Measurements from ENCODE around the gene TCTN2. TPM values are rescaled to one million over a fixed set of nuclear protein-coding genes. Genes with fewer than 3 reads are reported as not detected.

Gene TCTN2
- polyA plus RNA-seq, 1 experiment = 8.1 TPM

GRCh38 chr12:123732251-123732650 is 61.3 kb downstream of the TCTN2 start:
- DNase-seq (ENCODE audit: low read depth) = no peak
- H3K4me3 ChIP-seq (ENCODE audit: low read depth, low read length) = no peak overlapping the region
- no peaks in the 10 kb centered on the region for H3K27me3 ChIP-seq (ENCODE audit: control insufficient read depth, insufficient read depth, low read length)
- peaks cover 20% of the 10 kb centered on the region for H3K36me3 ChIP-seq (ENCODE audit: control insufficient read depth, insufficient read depth, low read length)
- ChIA-PET CTCF (no interaction called here), POLR2A (no interaction called here)
- TF ChIP-seq CTCF (IDR thresholded peaks at IDR 0.05; ENCODE audit: insufficient read depth, low read depth, low read length) = no peak

DNA sequence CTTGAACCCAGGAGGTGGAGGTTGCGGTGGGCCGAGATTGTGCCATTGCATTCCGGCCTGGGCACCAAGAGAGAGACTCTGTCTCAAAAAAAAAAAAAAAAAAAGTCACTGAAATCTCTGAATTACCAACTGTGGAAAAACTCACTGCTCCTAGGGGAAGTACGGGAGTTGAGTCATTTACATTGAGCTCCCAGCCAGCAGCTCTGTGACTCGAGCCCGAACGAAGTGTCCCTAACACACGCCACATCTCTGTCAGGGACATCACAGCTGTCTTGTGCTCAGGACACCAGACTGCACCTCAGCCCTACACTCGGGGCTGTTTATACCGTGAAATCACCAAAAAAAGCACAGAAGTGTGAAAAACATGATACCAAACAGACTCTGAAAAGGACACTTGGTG is 62.3 kb downstream of the TCTN2 start:
- Histone ChIP-seq H3K36me3 (ENCODE audit: control insufficient read depth, insufficient read depth, low read length) (peaks cover 18% of the 10 kb centered on the region), H3K27me3 (ENCODE audit: control insufficient read depth, insufficient read depth, low read length) (no peaks in the 10 kb centered on the region), H3K4me3 (ENCODE audit: low read depth, low read length) (no peak overlapping the region)
- ChIA-PET CTCF (interaction anchor here (0.6 kb wide), 1 partner anchor 21 kb away, joined by 3 read pairs; the partner anchor contains the start of gene ATP6V0A2), POLR2A (no interaction called here)
- no peak for DNase-seq (ENCODE audit: low read depth)
- no peak for TF ChIP-seq CTCF (IDR thresholded peaks at IDR 0.05; ENCODE audit: insufficient read depth, low read depth, low read length)

DNA sequence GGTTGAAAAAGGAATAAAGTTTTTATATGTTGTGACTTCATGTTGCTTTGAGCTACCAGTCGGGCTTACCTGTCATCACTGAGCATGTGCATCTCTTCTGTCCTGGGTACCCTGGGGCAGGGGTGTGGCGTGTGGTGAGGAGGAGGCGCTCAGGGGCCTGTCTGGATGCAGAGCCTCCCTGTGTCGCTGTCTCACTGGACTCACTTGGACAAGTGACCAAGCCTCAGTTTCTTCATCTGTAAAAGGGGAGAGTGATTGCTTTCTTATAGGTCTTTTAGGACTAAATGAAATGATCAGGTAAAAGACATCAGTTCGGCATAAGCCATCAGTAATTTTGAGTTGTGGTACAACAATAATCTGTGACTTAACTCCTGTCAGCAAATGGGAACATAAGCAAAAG is 63.4 kb downstream of the TCTN2 start:
- CTCF ChIA-PET = no interaction called here

GRCh38 chr12:123741937-123742572 is 71.1 kb downstream of the TCTN2 start:
- Histone ChIP-seq H3K4me3 (ENCODE audit: low read depth, low read length) (no peak overlapping the region), H3K27me3 (ENCODE audit: control insufficient read depth, insufficient read depth, low read length) (no peaks in the 10 kb centered on the region), H3K36me3 (ENCODE audit: control insufficient read depth, insufficient read depth, low read length) (peaks cover 15% of the 10 kb centered on the region)
- no peak for TF ChIP-seq CTCF (IDR thresholded peaks at IDR 0.05; ENCODE audit: insufficient read depth, low read depth, low read length)
- no peak for DNase-seq (ENCODE audit: low read depth)
- ChIA-PET CTCF (no interaction called here), POLR2A (no interaction called here)

More for the DNA sequence above, 63.4 kb downstream of the TCTN2 start:
- POLR2A ChIA-PET = no interaction called here
- DNase-seq (ENCODE audit: low read depth) = no peak
- H3K36me3 ChIP-seq (ENCODE audit: control insufficient read depth, insufficient read depth, low read length) = peaks cover 18% of the 10 kb centered on the region
- no peak for TF ChIP-seq CTCF (IDR thresholded peaks at IDR 0.05; ENCODE audit: insufficient read depth, low read depth, low read length)
- H3K27me3 ChIP-seq (ENCODE audit: control insufficient read depth, insufficient read depth, low read length) = no peaks in the 10 kb centered on the region
- no peak overlapping the region for H3K4me3 ChIP-seq (ENCODE audit: low read depth, low read length)

- ChIA-PET POLR2A (no interaction called here), CTCF (no interaction called here)
- no peak for DNase-seq (ENCODE audit: low read depth)
- Histone ChIP-seq H3K4me3 (ENCODE audit: low read depth, low read length) (no peak overlapping the region), H3K36me3 (ENCODE audit: control insufficient read depth, insufficient read depth, low read length) (peaks cover 14% of the 10 kb centered on the region), H3K27me3 (ENCODE audit: control insufficient read depth, insufficient read depth, low read length) (no peaks in the 10 kb centered on the region)
- no peak for TF ChIP-seq CTCF (IDR thresholded peaks at IDR 0.05; ENCODE audit: insufficient read depth, low read depth, low read length)
These were observed 72.1 kb downstream of the TCTN2 start for GRCh38 chr12:123743002-123743401.

All from BJ (cell line).